ENCODE data around the gene HPCAL1.

The HPCAL1 gene

DNA sequence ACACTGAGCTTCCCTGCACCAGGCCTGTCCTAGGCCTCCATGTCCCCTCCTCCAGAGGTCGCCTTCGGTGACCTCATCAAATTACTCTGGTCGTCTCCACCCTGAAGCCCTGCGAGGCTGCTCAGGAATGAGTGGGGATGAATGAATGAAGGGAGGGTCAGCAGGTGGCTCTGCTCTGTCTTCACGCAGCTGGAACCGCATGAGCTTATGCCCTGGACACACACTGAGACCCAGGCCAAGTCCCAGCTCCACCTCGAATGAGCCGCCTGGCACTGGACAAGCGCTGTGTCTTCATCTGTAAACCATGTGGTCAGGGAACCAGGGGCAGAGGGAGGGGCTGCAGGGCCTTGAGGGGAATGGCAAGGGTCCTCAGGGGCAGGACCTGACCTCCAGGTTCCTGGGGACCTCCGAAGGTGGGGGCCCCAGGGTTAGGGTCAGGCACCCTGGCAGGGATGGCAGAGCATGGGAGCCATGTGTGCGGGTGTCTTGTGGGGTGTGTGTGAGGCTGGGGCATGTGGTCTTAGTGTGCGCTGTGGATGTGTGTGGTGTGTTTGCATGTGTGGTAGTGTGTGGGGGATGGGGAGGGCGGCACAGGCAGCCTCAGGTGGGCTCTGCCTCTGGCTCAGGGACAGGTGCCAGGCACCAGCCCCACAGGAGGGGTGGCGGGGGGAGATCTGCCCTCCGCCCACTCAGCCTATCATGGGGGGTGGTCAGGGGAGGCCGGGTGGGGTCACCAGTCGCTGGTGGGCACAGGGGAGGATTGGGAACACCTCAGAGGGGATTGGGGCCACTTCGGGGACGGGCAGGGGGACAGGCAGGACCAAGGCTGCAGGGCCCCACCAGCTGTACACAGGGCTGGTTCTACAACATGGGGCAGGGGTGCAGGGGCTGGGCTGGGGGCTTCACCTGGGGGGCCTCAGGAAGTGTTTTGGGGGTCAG is 131.5 kb downstream of the HPCAL1 start:
- no peak for DNase-seq
- in situ Hi-C loops (cut with HindIII; ENCODE audit: low pct_ligation_motif_present, low sequenced_read_pairs): loop anchor here (25.0 kb wide), 1 partner anchor 322 kb away; the partner anchor contains the start of gene RRM2

DNA sequence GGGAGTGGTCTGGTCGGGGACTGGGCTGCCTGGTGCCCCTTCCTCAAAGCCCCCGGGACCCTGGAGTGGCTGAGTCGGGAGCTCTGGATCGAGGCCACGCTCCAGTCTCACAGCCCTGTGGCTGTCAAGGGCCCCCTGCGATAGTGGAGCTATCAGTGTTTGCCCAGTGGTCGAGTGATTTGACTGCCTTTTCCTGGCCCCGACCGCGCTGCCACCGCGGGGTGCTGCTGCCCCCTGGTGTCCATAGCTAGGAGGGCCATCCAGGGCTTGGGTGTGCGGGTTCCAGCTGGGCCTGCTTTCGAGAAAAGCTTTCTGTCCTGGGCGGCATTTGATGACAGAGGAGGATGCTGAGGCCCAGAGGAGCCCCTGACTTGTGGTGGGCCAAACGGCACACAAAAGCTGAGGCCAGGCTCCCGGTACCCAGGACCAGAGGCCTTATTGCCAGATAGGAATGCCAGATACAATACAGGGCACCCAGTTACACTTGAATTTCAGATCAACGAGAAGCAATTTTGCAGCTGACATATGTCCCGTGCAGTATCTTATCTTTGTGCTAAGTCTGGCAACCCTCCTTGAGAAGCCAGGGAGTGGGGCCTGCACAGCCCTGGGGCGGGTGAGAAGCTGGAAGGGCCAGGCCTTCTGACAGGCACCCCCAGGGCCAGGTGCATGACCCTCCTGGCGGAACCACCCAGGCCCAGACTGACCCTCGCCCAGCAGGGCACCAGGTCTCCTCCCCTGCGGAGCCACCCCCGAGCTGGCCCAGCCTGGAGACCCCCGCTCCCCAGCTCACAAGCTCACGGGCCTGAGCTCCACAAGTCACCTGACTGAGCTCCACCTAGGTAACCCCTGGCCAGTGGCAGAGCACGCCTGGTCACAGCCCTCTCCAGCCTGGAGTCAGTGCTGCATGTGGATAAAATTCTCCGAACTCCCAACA is 132.4 kb downstream of the HPCAL1 start:
- peak; percentile 46 for DNase-seq
- Histone ChIP-seq H3K27ac (no peak overlapping the region), H3K36me3 (replicated peaks) (peaks cover 9% of the 10 kb centered on the region), H3K27me3 (replicated peaks) (no peaks in the 10 kb centered on the region), H3K4me3 (ENCODE audit: low read depth, low read length) (no peak overlapping the region)
- in situ Hi-C loops (cut with HindIII; ENCODE audit: low pct_ligation_motif_present, low sequenced_read_pairs): loop anchor here (25.0 kb wide), 1 partner anchor 323 kb away; the partner anchor contains the start of gene RRM2
- TF ChIP-seq, protein P1, sequence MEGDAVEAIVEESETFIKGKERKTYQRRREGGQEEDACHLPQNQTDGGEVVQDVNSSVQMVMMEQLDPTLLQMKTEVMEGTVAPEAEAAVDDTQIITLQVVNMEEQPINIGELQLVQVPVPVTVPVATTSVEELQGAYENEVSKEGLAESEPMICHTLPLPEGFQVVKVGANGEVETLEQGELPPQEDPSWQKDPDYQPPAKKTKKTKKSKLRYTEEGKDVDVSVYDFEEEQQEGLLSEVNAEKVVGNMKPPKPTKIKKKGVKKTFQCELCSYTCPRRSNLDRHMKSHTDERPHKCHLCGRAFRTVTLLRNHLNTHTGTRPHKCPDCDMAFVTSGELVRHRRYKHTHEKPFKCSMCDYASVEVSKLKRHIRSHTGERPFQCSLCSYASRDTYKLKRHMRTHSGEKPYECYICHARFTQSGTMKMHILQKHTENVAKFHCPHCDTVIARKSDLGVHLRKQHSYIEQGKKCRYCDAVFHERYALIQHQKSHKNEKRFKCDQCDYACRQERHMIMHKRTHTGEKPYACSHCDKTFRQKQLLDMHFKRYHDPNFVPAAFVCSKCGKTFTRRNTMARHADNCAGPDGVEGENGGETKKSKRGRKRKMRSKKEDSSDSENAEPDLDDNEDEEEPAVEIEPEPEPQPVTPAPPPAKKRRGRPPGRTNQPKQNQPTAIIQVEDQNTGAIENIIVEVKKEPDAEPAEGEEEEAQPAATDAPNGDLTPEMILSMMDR (IDR thresholded peaks at IDR 0.05; ENCODE audit: low read depth, low read length, missing control alignments): peak; percentile 98

More for the DNA sequence above, 131.5 kb downstream of the HPCAL1 start:
- H3K27me3 ChIP-seq (replicated peaks): no peaks in the 10 kb centered on the region
- no peak overlapping the region for H3K4me3 ChIP-seq (ENCODE audit: low read depth, low read length)
- H3K36me3 ChIP-seq (replicated peaks): no peaks in the 10 kb centered on the region
- H3K27ac ChIP-seq: no peak overlapping the region
- TF ChIP-seq, protein P1 (IDR thresholded peaks at IDR 0.05; ENCODE audit: low read depth, low read length, missing control alignments): no peak

DNA sequence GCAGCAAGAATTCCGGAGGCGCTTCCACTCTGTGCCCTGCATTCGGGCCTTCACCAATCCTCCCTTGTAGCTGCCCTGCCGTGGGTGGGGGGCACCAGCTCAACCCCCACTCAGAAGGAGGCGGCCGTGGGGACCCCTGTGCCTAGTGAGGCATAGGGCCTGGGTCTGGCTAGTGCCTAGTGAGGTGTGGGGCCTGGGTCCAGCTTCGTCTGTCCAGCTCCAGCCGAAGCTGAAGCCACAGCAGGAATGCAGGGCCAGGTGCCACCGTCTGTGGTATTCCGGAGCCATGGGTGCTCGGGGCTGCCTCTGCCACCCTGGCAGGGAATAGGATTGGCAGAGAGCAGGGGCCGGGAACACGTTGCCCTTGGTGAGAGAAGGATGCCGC is 133.1 kb downstream of the HPCAL1 start:
- DNase-seq: no peak
- H3K27ac ChIP-seq: no peak overlapping the region
- H3K36me3 ChIP-seq (replicated peaks): peaks cover 14% of the 10 kb centered on the region
- TF ChIP-seq, protein P1 (IDR thresholded peaks at IDR 0.05; ENCODE audit: low read depth, low read length, missing control alignments): no peak
- H3K4me3 ChIP-seq (ENCODE audit: low read depth, low read length): no peak overlapping the region
- no peaks in the 10 kb centered on the region for H3K27me3 ChIP-seq (replicated peaks)
- in situ Hi-C loops (cut with HindIII; ENCODE audit: low pct_ligation_motif_present, low sequenced_read_pairs): loop anchor here (25.0 kb wide), 1 partner anchor 324 kb away; the partner anchor contains the start of gene RRM2

DNA sequence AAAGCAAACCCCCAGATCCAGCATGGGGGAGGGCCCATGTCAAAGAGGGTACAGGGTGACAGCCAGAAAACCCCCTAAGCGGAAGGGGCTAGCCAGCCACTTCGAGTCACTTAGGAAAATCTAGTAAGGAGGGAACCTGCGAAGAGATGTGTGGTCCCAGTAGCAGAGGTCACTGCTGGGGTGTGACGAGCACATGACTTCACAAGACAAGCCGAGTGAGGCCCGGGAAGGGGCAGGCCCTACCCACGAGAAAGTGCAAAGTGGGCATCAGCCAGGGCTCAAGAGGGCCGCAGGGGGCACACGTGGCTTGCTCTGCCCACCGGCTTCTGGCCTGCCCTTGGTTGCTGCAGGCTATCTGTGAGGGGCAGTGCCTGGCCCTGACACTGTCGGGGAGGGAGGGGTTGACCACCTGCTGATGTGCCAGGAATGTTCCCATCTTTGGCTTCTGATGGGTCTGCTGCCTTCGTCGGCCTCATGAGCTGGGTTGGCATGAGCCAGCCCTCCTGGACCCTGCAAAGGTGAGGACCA is 133.9 kb downstream of the HPCAL1 start:
- H3K4me3 ChIP-seq (ENCODE audit: low read depth, low read length): no peak overlapping the region
- H3K27ac ChIP-seq: no peak overlapping the region
- DNase-seq: no peak
- in situ Hi-C loops (cut with HindIII; ENCODE audit: low pct_ligation_motif_present, low sequenced_read_pairs): loop anchor here (25.0 kb wide), 1 partner anchor 324 kb away; the partner anchor contains the start of gene RRM2
- TF ChIP-seq, protein P1 (IDR thresholded peaks at IDR 0.05; ENCODE audit: low read depth, low read length, missing control alignments): no peak
- H3K27me3 ChIP-seq (replicated peaks): no peaks in the 10 kb centered on the region
- H3K36me3 ChIP-seq (replicated peaks): peaks cover 20% of the 10 kb centered on the region

DNA sequence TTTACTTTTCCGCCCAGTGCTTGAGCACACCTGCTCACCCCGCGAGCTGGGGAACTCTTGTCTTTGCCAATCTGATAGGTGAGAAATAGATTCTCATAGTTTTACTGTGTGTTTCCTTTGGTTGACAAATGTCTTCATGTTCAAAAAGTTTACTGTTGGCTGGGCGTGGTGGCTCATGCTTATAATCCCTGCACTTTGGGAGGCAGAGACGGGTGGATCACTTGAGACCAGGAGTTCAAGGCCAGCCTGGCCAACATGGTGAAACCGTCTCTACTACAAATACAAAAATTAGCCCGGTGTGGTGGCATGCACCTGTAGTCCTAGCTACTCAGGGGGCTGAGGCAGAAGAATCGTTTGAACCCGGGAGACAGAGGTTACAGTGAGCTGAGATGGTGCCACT is 135.1 kb downstream of the HPCAL1 start:
- no peak for DNase-seq
- no peaks in the 10 kb centered on the region for H3K27me3 ChIP-seq (replicated peaks)
- peaks cover 28% of the 10 kb centered on the region for H3K36me3 ChIP-seq (replicated peaks)
- TF ChIP-seq, protein P1 (IDR thresholded peaks at IDR 0.05; ENCODE audit: low read depth, low read length, missing control alignments): no peak
- H3K27ac ChIP-seq: no peak overlapping the region
- no peak overlapping the region for H3K4me3 ChIP-seq (ENCODE audit: low read depth, low read length)
- in situ Hi-C loops (cut with HindIII; ENCODE audit: low pct_ligation_motif_present, low sequenced_read_pairs): loop anchor here (25.0 kb wide), 1 partner anchor 326 kb away; the partner anchor contains the start of gene RRM2

Measured in brain microvascular endothelial cell (primary cell).